ENCODE measurements around the gene LRRC49.
"Not testable (repeated sequence)": the region's sequence is repeated elsewhere in the genome, so short reads cannot be mapped to it uniquely, and the experiment has no call there.

The LRRC49 gene

DNA sequence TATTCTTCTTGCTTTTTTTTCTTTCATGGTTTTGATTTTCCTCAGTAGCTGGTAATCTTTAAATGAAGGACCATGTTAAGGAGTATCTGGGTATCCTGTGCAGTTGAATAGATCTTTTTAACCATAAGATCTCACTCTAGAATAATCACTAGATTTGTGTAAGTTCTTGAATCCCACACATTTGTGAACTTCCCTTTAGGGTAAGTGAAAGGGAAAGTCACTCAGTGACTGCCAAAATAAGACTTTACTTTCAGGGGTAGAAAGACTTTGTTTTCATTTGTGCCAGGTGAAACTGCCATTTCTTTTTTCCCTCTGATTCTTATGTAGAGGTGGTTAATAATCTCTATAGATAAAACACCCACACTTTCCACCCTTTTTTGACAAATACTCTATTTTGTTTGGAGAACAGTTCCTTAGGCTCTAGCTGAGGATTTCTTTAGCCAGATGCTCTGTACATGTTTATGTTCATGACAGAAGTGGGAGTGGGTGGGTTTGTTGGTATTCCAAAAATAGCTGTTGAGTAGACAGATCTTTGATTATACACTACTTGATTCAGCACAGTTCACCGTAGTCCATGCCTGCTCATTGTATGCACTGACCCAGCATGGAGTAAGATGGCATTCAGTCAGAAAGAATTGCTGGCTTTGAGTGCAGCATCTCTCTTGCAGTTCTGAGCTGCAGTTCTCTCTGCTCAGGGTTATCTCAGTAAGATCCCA is 28.5 kb downstream of the LRRC49 start:
- no peak for DNase-seq (ENCODE audit: low read depth in 1 of 2, low spot score in 1 of 2)

DNA sequence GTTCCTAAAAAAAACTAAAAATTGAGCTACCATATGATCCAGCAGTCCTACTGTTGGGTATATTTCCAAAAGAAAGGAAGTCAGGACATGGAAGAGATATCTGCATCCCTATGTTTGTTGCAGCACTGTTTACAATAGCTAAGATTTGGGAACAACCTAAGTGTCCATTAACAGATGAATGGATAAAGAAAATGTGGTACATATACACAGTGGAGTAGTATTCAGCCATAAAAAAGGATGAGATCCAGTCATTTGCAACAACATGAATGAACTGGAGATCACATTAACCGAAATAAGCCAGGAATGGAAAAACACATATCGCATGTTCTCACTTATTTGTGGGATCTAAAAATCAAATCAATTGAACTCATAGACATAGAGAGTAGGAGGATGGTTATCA is 29.5 kb downstream of the LRRC49 start:
- no peak for DNase-seq (ENCODE audit: low read depth in 1 of 2, low spot score in 1 of 2)

DNA sequence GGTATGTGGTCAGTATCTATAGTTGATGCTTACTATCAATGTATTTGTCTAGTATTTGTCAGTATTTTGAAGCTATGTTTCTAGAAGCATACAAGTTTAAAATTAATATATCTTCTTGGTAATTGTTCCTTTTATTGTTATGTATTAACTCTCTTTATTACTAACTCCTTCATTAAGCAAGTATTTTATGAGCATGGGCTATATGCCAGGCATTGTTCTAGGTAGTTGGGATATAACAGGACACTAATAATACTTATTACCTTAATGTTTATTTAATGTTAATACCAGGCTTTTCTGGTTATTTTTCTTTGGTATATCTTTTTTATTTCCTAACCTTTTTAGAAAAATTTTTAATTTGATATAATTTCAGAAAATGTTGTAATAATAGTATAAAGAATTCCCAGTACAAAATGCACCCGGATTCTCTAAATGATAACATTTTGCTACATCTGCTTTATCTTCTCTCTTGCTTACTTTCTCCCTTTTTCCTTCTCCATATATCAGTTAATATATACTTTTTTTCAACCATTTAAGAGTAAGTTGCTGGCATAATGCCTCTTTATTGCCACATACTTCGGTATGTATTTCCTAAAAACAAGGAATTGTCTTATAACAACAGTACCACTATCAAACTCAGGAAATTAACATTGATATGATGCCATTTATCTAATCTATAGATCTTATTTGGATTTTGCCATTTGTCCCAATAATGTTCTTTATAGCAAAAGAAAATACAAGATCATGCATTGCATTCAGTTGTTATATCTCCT is 30.9 kb downstream of the LRRC49 start:
- DNase-seq (ENCODE audit: low read depth in 1 of 2, low spot score in 1 of 2) = no peak

DNA sequence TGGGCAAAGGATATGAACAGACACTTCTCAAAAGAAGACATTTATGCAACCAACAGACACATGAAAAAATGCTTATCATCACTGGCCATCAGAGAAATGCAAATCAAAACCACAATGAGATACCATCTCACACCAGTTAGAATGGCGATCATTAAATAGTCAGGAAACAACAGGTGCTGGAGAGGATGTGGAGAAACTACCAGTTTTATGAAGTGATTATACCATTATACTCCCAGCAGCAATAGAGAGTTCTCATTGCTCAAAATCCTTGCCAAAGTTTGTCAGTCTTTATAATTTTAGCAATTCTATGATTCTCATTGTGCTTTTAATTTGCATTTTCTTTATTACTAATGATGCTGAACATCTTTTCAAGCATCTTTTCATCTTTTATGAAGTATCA is 34.3 kb downstream of the LRRC49 start:
- not testable (repeated sequence) for DNase-seq (ENCODE audit: low read depth in 1 of 2, low spot score in 1 of 2)

DNA sequence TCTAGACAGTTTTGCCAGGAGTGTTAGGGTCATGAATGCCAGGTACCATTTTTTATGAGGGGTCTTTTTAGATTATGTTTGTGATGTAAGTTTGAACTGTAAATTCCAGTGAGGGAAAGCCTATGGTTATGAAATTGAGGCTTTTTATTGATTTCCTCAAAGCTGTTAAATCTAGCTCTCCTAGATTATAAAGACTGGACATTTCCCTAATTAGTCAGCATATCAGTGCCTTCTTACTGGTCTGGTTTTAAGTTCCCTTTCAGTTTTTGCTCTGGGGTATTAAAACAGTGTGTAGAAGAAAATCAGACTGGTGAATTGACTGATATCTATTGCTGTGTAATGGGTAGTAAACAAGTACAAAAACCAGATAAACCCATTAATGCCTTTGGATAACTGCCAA is 39.2 kb downstream of the LRRC49 start:
- no peak for DNase-seq (ENCODE audit: low read depth in 1 of 2, low spot score in 1 of 2)

DNA sequence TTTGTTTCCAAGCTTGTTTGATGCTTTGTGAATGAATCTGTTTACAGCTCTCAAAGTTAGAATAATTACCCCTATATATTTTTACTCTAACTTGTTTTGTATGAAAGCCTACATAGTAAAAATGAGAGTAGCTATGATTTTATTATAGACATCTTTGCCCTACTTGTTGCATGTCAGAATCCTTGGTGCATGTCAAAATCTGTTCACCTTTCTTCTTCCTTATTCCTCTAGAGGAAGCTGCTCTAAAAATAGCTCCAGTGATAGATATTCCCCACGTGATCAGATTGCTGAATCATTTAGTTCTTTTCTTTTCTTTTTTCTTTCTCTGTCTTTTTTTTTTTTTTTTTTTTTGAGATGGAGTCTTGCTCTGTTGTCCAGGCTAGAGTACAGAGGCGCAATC is 39.8 kb downstream of the LRRC49 start:
- DNase-seq (ENCODE audit: low read depth in 1 of 2, low spot score in 1 of 2) = no peak

DNA sequence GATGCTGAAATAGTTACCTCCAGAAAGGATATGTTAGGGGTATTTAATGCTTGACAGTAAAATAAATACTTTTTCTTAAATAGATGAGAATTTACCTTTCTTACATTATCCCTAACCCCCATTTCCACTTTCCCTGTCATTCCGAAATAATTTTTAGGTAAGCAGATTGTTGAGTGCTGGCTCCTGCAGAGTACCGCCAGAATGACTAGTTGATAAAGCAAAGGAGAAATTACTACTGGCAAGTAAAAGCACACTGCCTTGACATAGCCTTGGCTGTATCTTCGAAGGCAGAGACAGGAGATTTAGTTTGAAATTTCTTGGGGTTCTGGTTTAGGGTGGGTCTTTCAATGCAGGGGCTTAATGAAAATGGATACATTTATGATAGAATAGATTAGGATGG is 40.8 kb downstream of the LRRC49 start:
- no peak for DNase-seq (ENCODE audit: low read depth in 1 of 2, low spot score in 1 of 2)

DNA sequence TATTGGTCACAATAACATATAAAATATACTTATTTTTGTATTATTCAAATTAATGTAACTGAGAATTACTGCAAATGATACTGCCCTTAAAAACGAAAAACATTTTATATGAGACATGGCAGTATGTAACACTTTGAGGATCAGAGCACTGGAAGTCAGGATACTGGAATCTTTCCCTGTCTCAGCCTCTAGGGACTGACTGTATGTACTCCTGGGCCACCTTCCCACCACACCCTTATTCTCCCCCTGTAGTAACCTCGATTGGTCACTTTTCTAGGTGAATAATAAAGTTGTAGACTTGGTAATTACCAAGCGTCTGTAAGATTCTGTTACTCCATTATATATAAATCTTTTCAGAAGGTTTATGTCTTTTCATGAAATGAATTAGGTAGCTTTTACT is 43.0 kb downstream of the LRRC49 start:
- no peak for DNase-seq (ENCODE audit: low read depth in 1 of 2, low spot score in 1 of 2)

DNA sequence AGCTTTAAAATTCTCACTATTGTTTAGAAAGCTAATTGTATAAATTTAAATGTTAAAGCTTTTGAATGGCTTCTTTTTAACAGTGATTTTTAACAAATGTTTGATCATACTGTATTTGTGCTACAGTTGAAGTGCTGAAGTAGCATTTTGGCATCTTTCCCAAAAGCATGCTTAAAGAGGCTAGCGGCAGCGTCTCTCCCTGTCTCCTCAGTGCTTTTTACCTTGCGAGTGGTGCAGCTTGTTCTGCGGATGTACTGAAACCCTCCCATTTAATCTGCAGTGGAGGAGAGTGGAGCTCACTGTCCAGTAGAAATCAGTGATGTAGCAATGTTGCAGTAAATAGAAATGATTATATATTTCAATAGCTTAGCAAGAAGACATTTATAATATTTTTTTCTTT is 43.7 kb downstream of the LRRC49 start:
- no peak for DNase-seq (ENCODE audit: low read depth in 1 of 2, low spot score in 1 of 2)

DNA sequence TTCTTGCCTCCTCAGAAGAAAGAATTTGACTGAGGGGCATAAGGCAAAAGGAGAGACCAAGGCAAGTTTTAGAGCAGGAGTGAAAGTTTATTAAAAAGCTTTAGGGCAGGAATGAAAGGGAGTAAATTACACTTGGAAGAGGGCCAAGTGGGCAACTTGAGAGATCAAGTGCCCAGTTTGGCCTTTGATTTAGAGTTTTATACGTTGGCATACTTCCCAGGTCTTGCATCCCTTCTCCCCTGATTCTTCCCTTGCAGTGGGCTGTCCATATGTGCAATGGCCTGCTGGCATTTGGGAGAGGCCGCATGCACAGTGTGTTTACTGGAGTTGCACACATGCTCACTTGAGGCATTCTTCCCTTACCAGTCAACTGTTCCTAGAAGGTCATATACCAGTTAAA is 50.7 kb downstream of the LRRC49 start:
- not testable (repeated sequence) for DNase-seq (ENCODE audit: low read depth in 1 of 2, low spot score in 1 of 2)

DNA sequence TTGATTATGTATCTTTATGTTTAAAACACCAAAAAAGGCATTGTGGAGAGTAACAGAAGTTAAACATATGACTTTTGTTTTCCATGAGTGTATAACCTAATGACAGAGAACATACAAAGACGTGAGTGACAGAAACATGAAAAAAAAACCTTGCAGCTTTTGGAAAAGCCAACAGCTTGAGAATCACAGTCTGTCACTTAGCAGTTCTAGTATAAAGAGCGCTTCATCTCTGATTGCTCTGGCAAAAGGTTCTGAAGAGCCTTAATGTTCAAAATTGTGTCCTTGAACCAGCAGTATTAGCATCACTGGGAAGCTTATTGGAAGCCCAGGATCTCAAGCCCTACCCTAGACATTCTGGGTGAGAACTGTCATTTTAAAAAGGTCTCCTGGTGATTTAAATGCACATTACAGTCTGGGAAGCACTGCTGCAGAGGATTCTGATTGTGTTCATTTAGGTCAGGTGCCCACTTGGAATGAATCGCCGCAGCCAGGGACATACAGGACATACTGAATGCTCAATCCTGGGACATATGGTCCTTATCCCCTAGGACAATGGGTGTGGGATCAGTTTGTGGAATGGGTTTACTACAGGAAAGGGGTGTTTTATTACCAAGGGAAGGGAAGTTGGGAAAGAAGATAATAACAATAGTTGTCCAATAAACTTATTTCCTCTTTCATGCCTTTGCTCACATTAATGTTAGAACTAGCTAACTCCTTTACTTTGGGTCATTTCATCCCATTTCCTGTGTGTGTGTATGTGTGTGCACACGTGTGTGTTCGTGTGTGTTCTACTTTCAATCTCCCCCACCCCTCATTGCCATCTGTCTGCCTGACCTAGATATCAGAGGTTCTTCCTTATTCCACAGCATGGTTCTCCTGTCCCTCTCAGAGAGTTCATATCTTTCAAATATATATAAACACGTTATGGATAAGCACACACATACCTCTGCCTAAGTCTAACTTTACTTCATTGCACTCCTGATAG is 55.0 kb downstream of the LRRC49 start:
- no peak for DNase-seq (ENCODE audit: low read depth in 1 of 2, low spot score in 1 of 2)

DNA sequence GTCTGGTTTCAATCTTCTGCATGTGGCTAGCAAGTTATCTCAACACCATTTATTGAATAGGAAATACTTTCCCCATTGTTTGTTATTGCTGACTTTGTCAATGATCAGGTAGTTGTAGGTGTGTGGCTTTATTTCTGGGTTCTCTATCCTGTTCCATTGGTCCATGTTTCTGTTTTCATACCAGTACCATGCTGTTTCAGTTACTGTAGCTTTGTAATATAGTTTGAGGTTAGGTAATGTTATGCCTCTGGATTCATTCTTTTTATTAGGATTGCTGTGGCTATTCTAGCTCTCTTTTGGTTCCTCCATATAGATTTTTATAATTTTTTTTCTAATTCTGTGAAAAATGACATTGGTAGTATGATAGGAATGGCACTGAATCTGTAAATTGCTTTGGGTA is 58.3 kb downstream of the LRRC49 start:
- no peak for DNase-seq (ENCODE audit: low read depth in 1 of 2, low spot score in 1 of 2)

DNA sequence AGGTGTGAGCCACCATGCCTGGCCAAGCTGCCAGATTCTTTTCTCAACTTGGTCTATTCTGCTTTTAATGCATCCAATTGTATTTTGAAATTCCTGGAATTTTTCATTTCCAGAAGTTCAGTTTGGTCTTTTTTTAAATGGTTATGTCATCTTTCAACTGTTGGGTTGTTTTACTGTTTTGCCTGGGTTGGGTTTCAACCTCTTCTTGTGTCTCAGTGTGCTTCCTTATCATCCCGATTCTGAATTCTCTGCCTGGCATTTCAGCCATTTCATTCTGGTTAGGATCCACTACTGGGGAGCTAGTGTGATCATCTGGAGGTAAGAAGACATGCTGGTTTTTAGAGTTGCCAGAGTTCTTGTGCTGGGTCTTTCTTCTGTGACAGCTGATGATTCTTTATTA is 61.5 kb downstream of the LRRC49 start:
- no peak for DNase-seq (ENCODE audit: low read depth in 1 of 2, low spot score in 1 of 2)

DNA sequence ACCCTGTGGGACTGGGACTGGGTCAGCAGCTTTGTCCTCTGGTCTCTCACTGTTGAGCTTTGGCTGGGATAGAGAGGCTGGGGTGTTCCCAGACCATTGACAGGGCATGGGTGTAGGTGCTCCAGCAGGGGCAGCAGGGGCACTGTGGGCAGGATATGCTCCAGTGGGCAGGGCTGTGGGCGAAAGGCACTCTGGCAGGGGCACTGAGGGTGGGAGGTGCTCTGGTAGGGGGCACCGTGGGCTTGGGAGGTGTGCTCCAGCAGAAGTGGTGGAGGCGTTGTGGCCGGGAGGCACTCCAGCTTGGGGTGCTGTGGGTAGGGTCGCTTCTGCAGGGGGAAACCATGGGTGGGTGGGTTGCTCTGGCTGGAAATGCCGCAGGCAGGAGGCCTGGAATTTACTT is 62.1 kb downstream of the LRRC49 start:
- no peak for DNase-seq (ENCODE audit: low read depth in 1 of 2, low spot score in 1 of 2)

DNA sequence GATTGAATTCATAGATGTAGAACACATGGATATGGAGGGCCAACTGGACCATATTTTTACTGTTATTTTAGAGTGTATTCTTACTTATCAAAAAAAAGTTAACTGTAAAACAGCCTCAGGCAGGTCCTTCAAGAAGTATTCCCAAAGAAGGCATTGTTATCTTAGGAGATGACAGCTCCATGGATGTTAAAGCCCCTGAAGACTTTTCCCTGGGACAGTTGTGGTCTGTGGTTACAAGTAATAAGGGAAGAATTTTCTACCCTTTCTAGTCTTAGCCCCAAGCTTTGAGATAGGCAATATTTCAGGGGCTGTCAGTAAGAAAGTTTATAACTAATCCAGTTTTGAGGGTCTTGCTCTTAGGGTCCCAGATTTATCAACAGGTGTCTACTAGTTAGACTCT is 62.5 kb downstream of the LRRC49 start:
- no peak for DNase-seq (ENCODE audit: low read depth in 1 of 2, low spot score in 1 of 2)

DNA sequence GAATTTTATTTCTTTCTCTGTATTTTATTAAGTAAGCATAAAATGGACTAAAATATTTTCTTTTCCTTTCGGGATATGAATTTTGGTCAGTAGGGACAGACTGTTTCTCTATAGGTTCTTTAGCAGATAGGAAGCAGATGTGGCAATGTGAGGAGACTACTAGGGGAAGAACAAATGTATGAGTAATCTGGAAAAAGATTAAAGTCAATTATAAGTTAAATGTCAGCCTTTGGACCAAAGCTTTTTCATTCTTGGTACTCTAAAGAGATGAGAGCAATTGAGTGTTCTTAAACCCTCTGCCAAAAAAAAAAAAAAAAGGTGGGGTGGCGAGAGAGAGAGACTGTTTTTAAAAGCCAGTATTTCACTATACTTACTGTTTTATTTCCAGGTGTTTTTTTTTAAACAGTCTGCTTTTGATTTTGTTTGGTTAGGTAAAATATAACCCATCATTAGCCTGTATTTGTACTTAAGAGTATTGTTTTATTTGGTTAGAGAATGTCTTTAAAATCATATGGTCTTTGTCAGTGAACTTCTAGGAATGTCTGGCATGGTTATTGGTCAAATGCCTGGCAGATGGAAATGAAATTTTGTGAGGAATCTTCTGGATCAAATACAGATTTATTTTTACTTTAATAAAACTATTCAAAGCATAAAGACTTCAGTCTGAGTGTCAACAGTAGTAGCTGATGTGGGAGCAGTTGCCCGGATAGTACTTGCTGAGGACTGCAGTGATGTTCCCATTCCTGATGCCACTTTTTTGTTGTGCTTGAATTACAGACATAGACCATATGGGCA is 63.8 kb downstream of the LRRC49 start:
- no peak for DNase-seq (ENCODE audit: low read depth in 1 of 2, low spot score in 1 of 2)

DNA sequence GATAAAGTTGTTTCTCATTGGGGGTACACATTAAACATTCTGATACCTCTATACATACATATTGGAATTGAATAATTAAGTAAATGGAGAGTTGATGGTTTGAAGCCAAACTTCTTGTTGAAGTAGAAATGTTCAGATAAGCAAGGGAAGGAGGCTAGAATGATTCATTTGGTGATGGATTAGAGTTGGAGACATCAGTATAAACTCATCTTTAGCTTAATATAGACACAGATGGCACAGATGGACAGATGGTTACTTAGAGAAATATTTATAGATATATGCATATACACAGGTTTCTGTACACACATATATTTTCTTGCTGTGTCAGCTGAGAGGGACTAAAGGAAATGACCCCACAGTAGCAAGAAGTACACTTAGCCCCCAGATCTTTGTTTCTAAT is 69.5 kb downstream of the LRRC49 start:
- DNase-seq (ENCODE audit: low read depth in 1 of 2, low spot score in 1 of 2) = no peak

DNA sequence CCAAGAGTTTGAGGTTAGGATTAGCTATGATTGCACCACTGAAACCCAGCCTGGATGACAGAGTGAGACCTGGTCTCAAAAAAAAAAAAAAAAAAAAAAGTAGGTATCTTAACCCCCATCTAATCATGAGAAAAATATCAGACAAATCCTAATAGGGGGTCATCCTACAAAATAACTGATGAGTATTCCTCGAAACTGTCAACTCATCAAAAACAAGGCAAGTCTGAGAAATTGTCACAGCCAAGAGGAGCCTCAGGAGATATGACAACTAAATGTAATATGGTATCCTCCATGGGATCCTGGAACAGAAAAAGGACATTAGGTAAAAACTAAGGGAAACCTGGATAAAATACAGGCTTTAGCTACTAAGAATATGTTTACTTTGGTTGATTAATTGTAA is 70.6 kb downstream of the LRRC49 start:
- DNase-seq (ENCODE audit: low read depth in 1 of 2, low spot score in 1 of 2) = no peak

DNA sequence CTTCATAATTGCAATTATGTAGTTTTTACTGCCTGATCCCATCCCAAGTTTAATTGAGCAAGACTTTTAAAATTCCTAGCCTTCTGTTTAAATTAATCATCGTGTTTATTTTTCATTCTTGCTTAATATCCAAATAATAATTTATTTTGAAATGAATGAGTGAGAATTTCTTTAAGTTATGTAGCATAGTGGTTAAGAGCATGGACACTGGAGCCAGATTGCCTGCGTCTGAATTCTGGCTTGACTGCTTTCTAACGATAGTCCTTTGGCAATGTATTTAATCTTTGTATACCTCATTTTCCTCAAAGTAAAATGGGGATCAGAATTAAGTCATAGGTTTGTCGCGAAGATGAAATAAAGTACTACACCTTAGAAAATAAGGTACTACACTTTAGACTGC is 71.4 kb downstream of the LRRC49 start:
- DNase-seq (ENCODE audit: low read depth in 1 of 2, low spot score in 1 of 2) = no peak

DNA sequence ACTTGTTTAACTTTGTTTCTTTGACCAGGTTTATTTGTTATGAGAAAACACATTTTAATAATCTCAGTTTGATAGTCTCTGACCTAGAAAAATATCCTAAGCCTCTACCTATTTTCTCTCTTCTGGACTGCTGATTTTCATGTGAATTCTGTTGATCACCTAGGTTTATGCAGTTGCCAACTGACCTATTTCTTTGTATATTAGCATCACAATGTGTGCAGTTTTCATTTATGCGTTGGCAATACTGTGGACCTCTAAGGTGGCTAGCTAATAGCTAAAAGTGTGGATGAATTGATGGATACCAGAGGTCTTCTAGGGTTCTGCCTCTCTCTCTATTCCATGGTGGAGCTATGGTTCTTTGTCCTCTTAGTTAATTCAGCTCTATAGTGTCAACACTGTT is 72.1 kb downstream of the LRRC49 start:
- no peak for DNase-seq (ENCODE audit: low read depth in 1 of 2, low spot score in 1 of 2)

DNA sequence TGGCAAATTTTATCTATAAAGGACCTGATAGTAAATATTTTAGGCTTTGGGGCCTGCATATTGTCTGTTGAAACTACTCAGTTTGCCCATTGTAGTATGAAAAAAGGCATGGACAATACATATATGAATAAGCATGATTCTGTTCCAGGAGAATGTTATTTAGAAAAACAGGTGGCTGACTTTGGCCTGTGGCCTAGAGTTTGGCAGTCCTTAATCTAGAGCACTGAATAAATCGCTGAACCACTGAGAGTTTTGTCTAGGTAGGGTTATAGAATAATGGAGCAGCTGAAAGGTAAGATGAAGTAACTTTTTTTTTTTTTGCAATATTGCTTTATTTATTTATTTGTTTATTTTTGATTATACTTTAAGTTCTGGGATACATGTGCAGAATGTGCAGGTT is 75.0 kb downstream of the LRRC49 start:
- DNase-seq (ENCODE audit: low read depth in 1 of 2, low spot score in 1 of 2) = no peak

All from stimulated activated CD4-positive, alpha-beta T cell treated with anti-CD3 and anti-CD28 coated beads, Interleukin-15, amount 100 ng/mL, for 1 hour (primary cell).